B cell (primary cell): ENCODE measurements around the gene NAA10.

Experiments used
- CTCF ChIP-seq: fragments of 200-600 bp; IDR thresholded peaks from one replicate; pipeline ENCODE4 v1.8.0; 2022; ENCODE audit warnings: antibody characterized with exemption, mild to moderate bottlenecking
- EZH2 ChIP-seq: IDR thresholded peaks from 2 replicates; pipeline ENCODE4 v1.6.1; 2012; ENCODE audit warnings: borderline replicate concordance, low read depth, mild to moderate bottlenecking, moderate library complexity, low read length; ENCODE audit not compliant: insufficient read depth, poor library complexity, severe bottlenecking

GRCh38 chrX:153972368-153973126 lies 37.7 kb upstream of the NAA10 start, which contains the start of gene TMEM187:
- TF ChIP-seq CTCF = no peak
- TF ChIP-seq EZH2 = no peak
